ENCODE data around the gene PIK3C2A.
A peak's percentile ranks its signal among the peaks of the same experiment; 100 is the strongest.
"Not testable (repeated sequence)": the region's sequence is repeated elsewhere in the genome, so short reads cannot be mapped to it uniquely, and the experiment has no call there.

PIK3C2A gene, protein sequence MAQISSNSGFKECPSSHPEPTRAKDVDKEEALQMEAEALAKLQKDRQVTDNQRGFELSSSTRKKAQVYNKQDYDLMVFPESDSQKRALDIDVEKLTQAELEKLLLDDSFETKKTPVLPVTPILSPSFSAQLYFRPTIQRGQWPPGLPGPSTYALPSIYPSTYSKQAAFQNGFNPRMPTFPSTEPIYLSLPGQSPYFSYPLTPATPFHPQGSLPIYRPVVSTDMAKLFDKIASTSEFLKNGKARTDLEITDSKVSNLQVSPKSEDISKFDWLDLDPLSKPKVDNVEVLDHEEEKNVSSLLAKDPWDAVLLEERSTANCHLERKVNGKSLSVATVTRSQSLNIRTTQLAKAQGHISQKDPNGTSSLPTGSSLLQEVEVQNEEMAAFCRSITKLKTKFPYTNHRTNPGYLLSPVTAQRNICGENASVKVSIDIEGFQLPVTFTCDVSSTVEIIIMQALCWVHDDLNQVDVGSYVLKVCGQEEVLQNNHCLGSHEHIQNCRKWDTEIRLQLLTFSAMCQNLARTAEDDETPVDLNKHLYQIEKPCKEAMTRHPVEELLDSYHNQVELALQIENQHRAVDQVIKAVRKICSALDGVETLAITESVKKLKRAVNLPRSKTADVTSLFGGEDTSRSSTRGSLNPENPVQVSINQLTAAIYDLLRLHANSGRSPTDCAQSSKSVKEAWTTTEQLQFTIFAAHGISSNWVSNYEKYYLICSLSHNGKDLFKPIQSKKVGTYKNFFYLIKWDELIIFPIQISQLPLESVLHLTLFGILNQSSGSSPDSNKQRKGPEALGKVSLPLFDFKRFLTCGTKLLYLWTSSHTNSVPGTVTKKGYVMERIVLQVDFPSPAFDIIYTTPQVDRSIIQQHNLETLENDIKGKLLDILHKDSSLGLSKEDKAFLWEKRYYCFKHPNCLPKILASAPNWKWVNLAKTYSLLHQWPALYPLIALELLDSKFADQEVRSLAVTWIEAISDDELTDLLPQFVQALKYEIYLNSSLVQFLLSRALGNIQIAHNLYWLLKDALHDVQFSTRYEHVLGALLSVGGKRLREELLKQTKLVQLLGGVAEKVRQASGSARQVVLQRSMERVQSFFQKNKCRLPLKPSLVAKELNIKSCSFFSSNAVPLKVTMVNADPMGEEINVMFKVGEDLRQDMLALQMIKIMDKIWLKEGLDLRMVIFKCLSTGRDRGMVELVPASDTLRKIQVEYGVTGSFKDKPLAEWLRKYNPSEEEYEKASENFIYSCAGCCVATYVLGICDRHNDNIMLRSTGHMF (N-terminal part only)

DNA sequence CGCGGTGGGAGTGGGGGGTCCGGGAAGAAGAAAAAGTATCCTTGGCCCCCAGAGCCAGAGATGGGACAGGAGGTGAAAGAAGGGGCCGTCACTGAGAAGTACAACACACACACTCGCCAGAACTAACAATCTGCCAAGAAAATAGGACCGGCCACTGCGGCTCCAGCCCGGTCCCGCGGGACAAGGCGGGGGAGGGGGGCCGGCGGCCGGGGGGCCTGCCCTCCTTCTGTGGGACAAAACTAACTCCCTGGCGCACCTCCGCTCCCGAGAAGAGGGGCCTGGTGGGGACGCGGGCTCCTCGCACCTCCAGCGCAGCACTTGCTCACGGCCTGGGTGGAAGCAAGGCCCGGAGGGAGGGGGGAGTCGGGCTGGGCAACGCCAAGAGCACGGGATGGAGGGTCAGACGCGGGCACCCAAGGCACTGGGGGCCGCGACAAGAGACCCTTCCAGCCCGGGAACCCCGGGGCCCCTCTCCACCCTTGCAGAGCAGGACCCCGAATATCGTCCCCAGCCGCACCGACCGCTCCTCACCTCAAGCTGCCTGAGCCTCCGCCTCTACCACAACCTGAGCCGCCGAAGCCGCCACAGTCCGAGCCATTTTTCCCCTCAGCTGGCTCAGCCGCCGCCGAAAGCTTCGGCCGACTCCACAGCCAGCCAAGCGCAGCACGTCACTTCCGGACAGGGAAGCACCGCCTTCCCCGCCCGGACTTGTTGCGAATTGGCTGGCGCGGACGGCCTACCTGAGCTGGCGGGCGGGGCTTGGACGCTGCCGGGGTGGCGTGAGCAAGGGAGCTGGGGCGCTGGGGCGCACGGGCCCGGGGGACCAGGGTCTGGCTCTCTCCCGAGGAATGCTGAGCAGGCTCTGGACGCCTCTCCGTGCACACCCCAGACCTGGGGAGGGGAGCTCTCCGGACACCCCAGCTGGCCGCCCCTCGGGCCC is at the start of gene PIK3C2A:
PIK3C2A (minus strand) TSS at position 670 of the 940 bp plus-strand sequence. CDS start 38,245 bp downstream, outside the sequence.
- in situ Hi-C loops (cut with HindIII; ENCODE audit: low pct_ligation_motif_present, low pct_unique_long_range_greater_than_20kb, low sequenced_read_pairs) = no loop called here
- DNase-seq = peak; percentile 94

DNA sequence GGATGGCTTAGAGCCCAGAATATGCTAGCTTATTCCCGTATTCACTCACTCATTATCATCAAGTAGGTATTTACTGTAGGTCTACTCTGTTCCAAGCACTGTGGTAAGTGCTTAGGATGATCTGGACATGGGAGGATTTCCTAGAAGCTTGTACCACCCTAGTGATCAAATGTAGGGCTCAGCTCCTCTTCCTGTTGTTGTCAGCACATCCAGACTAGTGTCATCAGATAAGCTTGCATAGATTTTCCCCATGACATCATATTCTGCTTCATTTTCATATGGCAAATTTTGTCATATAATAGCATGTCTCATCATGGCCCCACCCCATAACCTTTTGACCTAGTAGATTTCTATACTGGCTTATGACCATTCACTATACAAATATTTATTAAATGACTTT is 49.4 kb upstream of the PIK3C2A start:
- in situ Hi-C loops (cut with HindIII; ENCODE audit: low pct_ligation_motif_present, low pct_unique_long_range_greater_than_20kb, low sequenced_read_pairs) = no loop called here
- no peak for DNase-seq

DNA sequence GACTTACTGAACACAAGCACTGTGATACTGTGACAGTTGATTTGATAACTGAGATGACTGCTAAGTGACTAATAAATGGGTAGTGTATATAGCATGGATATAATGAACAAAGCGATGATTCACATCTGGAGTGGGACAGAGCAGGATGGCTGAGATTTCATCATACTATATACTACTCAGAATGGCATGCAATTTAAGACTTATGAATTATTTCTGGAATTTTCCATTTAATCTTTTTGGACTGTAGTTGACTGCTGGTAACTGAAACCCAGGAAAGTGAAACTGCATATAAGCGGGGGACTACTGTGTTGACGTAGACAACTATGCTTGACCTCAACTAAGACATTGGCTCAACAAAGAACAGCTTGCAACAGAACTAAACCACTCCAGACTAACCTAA is 48.7 kb upstream of the PIK3C2A start:
- in situ Hi-C loops (cut with HindIII; ENCODE audit: low pct_ligation_motif_present, low pct_unique_long_range_greater_than_20kb, low sequenced_read_pairs) = no loop called here
- no peak for DNase-seq

DNA sequence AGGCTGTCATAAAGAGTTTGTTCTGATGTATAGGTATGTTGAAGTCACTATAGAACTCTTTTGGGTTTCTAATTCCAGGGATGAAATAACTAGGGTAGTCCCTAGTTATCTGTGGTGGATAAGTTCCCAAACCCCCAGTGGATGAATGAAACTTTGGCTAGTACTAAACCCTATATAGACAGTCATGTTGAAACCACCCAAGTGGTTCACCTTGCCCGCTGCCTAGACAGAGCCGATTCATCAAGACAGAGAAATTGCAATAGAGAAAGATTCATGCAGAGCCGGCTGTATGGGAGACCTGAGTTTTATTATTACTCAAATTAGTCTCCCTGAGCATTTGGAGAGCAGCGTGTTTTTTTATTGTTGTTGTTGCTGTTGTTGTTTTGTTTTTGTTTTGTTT is 44.9 kb upstream of the PIK3C2A start:
- in situ Hi-C loops (cut with HindIII; ENCODE audit: low pct_ligation_motif_present, low pct_unique_long_range_greater_than_20kb, low sequenced_read_pairs) = no loop called here
- no peak for DNase-seq

DNA sequence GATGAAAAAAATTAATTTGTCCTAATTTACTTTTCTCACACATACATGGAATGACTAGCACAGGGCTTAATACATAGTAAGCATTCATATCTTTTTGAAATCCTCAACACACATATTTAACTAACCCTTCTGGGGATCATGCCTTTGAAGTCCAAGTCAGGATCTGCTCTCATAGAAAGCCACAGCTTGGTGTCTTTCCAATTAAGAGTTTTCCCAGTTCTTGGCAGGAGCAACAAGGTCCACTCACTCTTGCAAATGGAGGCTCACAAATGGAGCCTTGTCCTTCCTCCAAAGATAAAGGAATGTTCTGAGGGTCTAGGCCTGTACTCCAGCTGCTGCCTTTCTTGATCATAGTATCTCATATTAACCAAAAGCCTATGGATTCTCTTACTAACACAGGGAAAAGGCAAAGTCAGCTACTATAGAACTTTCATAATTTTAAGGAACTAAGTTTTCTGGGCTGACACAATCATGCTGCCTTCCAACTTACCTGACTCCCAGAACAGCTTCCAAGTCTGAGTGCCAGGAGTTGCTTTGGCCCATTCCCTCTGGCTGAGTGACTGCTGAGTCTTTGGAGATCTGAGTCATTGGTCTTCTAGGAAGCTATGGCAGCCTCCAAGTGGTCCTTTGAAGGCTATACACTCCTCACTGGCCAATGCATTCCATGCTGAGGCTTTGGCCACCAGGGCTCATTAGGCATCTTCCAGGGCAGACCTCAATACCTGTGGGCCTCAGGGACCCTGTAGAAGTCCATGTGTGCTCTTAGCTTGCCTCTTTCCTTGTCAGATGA is 43.0 kb upstream of the PIK3C2A start:
- in situ Hi-C loops (cut with HindIII; ENCODE audit: low pct_ligation_motif_present, low pct_unique_long_range_greater_than_20kb, low sequenced_read_pairs) = no loop called here
- no peak for DNase-seq

DNA sequence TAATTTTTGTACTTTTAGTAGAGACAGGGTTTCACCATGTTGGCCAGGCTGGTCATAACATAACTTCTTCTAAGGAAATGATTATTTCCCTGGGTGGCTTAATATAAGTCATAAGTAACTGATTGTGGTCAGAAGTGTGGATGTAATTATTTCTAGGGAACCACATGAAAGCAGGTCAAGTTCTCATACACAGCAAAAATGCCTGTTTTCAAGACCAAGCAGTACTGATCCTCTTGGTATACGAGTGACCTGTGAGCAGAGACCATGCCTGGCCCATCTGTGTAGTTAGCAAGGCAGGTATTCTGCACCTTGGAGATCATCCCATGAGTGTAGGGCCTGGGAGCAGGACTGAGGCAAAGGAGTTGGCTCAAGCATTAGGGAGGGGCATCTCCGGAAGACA is 36.3 kb upstream of the PIK3C2A start:
- no peak for DNase-seq
- in situ Hi-C loops (cut with HindIII; ENCODE audit: low pct_ligation_motif_present, low pct_unique_long_range_greater_than_20kb, low sequenced_read_pairs) = no loop called here

DNA sequence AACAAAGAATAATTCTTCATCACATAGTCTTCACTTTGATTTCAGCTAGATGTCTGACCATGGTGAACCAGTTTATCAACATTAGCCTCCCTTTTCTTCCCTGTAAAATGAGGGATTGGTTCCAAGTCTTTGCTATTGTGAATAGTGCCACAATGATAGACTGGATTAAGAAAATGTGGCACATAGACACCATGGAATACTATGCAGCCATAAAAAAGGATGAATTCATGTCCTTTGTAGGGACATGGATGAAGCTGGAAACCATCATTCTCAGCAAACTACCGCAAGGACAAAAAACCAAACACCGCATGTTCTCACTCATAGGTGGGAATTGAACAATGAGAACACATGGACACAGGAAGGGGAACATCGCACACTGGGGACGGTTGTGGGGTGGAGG is 35.2 kb upstream of the PIK3C2A start:
- DNase-seq; in situ Hi-C loops (cut with HindIII; ENCODE audit: low pct_ligation_motif_present, low pct_unique_long_range_greater_than_20kb, low sequenced_read_pairs): not testable (repeated sequence)

DNA sequence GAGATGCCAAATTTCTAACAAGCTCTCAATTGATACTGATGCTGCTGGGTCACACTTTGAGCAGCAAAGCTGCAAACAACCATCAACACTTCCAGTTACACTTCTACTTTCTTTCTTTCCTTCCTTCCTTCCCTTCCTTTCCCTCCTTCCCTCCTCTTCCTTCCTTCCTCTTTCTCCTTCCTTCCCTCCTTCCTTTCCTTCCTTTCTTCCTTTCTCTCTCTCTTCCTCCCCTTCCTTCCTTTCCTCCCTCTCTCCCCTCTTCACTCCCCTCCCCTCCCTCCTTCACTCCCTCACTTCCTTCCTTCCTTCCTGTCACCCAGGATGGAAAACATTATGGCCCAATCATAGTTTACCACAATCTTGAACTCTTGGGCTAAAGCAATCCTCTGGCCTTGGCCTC is 33.0 kb upstream of the PIK3C2A start:
- in situ Hi-C loops (cut with HindIII; ENCODE audit: low pct_ligation_motif_present, low pct_unique_long_range_greater_than_20kb, low sequenced_read_pairs) = no loop called here
- no peak for DNase-seq

DNA sequence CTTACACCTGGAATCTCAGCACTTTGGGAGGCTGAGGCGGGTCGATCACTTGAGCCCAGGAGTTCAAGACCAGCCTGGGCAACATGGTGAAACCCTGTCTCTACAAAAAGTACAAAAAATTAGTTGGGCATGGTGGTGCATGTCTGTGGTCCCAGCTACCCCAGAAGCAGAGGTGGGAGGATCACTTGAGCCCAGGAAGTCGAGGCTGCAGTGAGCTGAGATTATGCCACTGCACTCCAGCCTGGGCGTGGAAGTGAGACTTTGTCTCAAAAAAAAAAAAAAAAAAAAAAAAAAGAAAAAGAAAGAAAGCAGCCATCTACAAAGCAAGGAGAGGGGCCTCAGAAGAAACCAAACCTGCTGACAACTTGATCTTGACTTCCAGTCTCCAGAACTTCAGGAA is 32.1 kb upstream of the PIK3C2A start:
- DNase-seq; in situ Hi-C loops (cut with HindIII; ENCODE audit: low pct_ligation_motif_present, low pct_unique_long_range_greater_than_20kb, low sequenced_read_pairs): not testable (repeated sequence)

DNA sequence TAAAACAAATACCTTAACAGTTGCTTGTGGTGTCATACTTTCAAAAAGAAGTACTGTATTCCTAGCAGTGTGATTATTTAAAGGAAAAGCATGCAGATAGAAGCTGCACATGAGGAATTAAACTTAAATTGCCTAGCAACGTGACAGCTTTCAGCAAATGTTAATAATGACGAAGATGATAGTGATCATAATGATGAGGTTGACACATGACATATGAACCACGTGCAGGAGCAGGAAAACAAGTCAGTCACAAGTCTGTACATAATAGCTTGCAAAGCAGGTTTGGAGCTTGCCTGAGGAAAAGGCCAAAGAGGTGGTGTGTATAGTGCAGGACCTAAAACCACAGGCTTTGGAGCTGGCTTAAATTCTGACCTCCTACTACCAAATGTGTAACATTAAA is 30.6 kb upstream of the PIK3C2A start:
- in situ Hi-C loops (cut with HindIII; ENCODE audit: low pct_ligation_motif_present, low pct_unique_long_range_greater_than_20kb, low sequenced_read_pairs) = no loop called here
- no peak for DNase-seq

DNA sequence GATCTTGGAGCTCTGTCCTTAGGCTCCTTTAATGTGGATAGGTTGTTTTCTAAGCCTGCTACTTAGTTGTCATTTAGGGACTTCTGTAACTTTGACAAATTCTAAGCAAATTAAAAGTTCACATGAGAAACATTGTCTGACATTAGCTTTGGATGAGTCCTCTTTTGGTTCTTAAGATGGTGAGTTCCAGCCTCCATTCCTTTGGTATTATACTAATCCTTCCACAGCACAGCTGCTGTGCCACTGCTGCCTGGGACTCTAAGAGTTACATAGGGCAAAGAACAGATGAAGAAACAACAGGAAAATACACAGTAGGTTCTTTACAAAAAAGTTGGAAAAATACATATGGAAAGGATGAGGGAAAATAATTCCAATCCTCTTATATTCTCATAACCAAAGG is 25.3 kb upstream of the PIK3C2A start:
- DNase-seq = no peak
- in situ Hi-C loops (cut with HindIII; ENCODE audit: low pct_ligation_motif_present, low pct_unique_long_range_greater_than_20kb, low sequenced_read_pairs) = no loop called here

DNA sequence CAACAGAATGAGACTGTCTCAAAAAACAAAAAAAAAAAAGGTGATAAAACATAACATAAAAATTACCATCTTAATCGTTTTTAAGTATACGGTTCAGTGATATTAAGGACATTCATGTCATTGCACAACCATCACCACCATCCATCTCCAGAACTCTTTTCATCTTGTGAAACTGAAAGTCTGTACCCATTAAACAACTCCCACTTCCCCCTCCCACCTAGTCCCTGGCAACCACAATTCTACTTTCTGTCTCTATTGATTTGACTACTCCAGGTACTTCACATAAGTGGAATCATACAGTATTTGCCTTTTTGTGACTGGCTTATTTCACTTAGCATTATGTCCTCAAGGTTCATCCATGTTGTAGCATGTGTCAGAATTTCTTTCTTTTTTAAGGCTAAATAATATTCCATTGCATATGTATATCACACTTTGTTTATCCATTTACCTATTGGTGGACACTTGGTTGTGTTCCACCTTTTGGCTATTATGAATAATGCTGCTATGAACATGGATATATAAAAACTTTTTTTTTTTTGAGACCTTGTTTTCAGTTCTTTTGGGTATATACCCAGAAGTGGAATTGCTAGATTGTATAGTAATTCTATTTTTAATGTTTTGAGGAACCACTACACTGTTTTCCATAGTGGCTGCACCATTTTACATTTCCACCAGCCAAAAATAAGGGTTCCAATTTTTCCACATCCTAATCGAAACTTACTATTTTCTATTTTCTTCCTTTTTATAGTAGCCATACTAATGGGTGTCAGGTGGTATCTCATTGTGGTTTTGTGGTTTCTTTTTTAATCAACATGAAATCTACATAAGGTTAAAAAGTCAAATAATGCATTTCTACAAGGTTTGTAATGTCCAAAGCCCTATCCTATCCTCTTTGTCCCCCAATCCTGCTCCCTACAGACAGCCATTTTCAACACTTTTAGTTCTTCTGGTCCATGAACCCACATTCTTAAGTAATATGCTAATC is 23.4 kb upstream of the PIK3C2A start:
- no peak for DNase-seq
- in situ Hi-C loops (cut with HindIII; ENCODE audit: low pct_ligation_motif_present, low pct_unique_long_range_greater_than_20kb, low sequenced_read_pairs) = no loop called here

DNA sequence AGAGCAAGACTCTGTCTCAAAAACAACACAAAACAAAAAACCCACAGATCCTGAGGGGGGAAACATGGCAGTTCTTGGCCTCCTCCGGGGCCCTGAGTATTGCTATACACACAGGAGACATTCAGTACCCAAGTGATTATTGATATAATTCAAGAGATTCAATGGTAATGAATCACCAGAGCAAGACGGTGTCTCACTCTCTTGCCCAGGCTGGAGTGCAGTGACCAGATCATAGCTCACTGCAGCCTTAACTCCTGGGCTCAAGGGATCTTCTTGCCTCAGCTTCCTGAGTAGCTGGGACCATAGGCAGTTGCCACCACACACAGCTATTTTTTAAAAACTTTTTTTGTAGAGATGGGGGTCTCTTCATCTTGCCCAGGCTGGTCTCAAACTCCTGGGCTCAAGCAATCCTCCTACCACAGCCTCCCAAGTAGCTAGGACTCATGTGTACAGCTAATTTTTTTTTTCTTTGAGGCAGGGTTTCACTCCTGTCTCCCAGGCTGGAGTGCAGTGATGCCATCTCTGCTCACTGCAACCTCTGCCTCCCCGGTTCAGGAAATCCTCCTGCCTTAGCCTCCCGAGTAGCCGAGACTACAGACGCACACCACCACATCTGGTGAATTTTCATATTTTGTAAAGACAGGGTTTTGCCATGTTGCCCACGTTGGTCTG is 21.8 kb upstream of the PIK3C2A start:
- DNase-seq = no peak
- in situ Hi-C loops (cut with HindIII; ENCODE audit: low pct_ligation_motif_present, low pct_unique_long_range_greater_than_20kb, low sequenced_read_pairs) = no loop called here

DNA sequence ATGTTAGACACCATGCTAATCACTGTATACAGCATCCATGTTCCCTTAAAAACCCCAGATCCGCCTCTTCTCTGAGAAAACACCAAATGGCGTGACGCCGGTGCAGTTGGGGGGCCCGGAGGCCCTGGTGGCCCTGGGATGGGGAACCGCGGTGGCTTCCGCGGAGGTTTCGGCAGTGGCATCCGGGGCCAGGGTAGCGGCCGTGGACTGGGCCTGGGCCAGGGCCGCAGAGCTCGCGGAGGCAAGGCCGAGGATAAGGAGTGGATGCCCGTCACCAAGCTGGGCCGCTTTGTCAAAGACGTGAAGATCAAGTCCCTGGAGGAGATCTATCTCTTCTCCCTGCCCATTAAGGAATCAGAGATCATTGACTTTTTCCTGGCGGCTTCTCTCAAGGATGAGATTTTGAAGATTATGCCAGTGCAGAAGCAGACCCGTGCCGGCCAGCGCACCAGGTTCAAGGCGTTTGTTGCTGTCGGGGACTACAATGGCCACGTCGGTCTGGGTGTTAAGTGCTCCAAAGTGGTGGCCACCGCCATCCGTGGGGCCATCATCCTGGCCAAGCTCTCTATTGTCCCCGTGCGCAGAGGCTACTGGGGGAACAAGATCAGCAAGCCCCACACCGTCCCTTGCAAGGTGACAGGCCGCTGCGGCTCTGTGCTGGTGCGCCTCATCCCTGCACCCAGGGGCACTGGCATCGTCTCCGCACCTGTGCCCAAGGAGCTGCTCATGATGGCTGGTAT is 20.6 kb upstream of the PIK3C2A start:
- in situ Hi-C loops (cut with HindIII; ENCODE audit: low pct_ligation_motif_present, low pct_unique_long_range_greater_than_20kb, low sequenced_read_pairs); DNase-seq: not testable (repeated sequence)

DNA sequence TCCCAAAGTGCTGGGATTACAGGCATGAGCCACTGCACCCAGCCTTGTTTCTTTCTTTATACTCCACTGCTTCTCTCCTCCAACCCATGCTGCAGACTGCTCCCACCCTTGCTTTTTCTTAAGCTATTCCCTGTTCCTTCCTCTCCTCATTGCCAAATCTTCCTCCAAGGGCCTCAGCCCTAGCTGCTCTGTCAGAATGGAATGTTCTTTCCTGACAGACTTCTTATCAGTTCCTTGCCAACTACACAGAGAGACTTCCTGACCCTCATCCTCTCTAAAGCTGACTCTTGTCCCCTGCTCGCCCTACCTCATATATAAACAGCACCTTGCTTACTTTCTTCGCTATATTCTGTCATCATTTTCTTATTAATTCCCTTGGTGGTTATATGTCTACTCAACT is 16.9 kb upstream of the PIK3C2A start:
- DNase-seq = no peak
- in situ Hi-C loops (cut with HindIII; ENCODE audit: low pct_ligation_motif_present, low pct_unique_long_range_greater_than_20kb, low sequenced_read_pairs) = no loop called here
